Vagina (tissue), 2 donors: ENCODE results near the gene TECTA.

Experiments
- POLR2A ChIP-seq, 2 donors: fragments of 450-650 bp; IDR thresholded peaks; one replicate each; pipeline ENCODE4 v1.6.1; 2017; ENCODE audit warnings: antibody characterized with exemption in 2 of 2, mild to moderate bottlenecking in 2 of 2, moderate library complexity in 2 of 2
- TF ChIP-seq, protein P1 (sequence below), 3 experiments: fragments of 450-650 bp in 2 of 3; fragments of 200-600 bp in 1 of 3; sonication (generic) in 1 of 3; IDR thresholded peaks; one replicate each; pipeline ENCODE4 v1.5.1; 2017 to 2019; ENCODE audit warnings: antibody characterized with exemption in 3 of 3, mild to moderate bottlenecking in 2 of 3, moderate library complexity in 2 of 3

GRCh38 chr11:121117788-121118187 is 16.7 kb downstream of the TECTA start:
- TF ChIP-seq, protein P1, sequence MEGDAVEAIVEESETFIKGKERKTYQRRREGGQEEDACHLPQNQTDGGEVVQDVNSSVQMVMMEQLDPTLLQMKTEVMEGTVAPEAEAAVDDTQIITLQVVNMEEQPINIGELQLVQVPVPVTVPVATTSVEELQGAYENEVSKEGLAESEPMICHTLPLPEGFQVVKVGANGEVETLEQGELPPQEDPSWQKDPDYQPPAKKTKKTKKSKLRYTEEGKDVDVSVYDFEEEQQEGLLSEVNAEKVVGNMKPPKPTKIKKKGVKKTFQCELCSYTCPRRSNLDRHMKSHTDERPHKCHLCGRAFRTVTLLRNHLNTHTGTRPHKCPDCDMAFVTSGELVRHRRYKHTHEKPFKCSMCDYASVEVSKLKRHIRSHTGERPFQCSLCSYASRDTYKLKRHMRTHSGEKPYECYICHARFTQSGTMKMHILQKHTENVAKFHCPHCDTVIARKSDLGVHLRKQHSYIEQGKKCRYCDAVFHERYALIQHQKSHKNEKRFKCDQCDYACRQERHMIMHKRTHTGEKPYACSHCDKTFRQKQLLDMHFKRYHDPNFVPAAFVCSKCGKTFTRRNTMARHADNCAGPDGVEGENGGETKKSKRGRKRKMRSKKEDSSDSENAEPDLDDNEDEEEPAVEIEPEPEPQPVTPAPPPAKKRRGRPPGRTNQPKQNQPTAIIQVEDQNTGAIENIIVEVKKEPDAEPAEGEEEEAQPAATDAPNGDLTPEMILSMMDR (IDR thresholded peaks at IDR 0.05) = no peak
- no peak for TF ChIP-seq POLR2A (IDR thresholded peaks at IDR 0.05)
